ENCODE results near the gene RAB34.
"Not testable (repeated sequence)": the region's sequence is repeated elsewhere in the genome, so short reads cannot be mapped to it uniquely, and the experiment has no call there.

The RAB34 gene

GRCh38 chr17:28745786-28746411, 28.2 kb upstream of the RAB34 start:
- no peak for DNase-seq

DNA sequence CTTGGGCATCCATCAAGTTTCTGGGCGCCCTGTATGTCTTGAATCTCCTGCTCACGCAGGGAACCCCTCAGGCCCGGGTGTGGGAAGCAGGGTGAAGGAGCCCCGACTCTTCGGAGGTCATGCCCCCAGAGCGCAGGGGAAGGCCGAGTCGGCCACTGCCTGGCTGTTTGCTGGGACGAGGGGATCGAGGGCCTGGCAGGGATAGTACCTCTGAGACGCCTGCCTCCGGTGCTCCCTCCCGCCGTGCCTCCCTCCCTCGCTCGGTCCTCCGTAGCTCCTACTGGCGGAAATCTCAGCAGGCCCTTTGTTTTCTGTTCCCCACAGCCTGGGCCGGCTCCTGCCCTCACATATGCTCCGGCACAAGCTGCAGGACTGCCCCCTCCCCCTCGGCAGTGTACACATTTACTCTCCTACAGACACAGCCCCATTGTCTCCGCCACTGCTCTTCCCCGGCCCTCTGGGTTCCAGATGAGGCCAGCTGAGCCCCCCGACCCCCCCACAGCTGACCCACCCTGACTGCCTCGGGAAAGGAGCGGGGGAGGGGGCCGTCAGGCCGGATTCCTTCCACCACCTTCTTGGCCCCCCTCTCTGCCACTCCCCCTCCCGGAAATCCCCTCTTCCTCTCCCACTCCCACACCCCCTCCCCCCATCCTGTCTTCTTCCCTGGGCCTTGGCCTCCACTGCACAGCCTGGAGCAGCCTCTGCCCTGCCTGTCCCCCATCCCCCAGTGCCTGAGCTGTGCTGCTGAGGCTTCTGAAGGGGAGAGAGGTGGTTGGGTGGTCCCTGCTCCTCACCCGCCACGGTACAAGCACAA, 27.5 kb upstream of the RAB34 start:
- no peak for DNase-seq

- no peak for DNase-seq
These were observed 26.7 kb upstream of the RAB34 start for GRCh38 chr17:28744104-28744971.

- DNase-seq: peak; percentile 39
These were observed 25.8 kb upstream of the RAB34 start, which contains the start of gene TRAF4 for GRCh38 chr17:28743243-28744103. Gene TRAF4 (plus strand): TSS chr17:28744011. CDS start chr17:28744113, 102 bp downstream.

- no peak for DNase-seq
These were observed 24.0 kb upstream of the RAB34 start for GRCh38 chr17:28741358-28742349.

DNA sequence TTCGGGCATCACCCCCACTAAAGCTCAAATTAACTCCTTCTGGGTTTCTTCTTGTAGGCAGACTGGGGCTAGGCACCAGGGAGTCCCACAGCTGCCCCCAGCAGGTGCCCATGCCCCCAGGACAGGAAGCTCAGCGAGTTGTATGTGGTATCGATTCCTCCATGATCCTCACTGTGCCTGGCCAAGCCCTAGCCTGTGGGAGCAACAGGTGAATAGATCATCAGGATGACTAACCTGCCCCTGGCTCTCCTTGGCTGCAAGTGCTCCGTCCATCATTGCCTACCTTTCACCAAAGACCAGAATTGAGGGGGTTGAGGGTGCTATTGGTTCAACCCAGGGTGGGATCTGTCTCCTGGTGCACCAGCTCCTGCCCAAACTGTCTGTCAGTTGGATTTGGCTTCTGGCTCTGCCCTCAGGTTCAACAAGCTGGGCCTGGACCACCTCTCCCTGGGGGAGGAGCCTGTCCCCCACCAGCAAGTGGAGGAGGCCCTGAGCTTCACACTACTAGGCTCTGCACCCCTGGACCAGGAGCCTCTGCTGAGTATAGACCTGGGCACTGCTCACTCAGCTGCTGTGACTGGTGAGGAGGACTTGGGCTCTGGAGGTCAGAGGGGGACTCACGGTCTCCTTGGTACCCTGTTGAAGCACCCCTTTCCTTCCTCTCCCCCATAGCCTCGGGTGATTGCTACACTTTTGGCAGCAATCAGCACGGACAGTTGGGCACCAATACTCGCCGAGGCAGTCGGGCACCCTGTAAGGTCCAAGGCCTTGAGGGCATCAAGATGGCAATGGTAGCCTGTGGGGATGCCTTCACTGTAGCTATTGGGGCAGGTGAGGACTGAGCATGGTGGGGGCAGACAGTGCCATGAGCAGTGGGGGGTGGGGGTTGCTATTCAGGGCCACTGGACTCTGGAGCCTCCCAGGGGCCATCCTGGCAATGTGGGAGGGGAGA, 23.0 kb upstream of the RAB34 start:
- no peak for DNase-seq

GRCh38 chr17:28738680-28739384, 21.2 kb upstream of the RAB34 start:
- DNase-seq: no peak

DNA sequence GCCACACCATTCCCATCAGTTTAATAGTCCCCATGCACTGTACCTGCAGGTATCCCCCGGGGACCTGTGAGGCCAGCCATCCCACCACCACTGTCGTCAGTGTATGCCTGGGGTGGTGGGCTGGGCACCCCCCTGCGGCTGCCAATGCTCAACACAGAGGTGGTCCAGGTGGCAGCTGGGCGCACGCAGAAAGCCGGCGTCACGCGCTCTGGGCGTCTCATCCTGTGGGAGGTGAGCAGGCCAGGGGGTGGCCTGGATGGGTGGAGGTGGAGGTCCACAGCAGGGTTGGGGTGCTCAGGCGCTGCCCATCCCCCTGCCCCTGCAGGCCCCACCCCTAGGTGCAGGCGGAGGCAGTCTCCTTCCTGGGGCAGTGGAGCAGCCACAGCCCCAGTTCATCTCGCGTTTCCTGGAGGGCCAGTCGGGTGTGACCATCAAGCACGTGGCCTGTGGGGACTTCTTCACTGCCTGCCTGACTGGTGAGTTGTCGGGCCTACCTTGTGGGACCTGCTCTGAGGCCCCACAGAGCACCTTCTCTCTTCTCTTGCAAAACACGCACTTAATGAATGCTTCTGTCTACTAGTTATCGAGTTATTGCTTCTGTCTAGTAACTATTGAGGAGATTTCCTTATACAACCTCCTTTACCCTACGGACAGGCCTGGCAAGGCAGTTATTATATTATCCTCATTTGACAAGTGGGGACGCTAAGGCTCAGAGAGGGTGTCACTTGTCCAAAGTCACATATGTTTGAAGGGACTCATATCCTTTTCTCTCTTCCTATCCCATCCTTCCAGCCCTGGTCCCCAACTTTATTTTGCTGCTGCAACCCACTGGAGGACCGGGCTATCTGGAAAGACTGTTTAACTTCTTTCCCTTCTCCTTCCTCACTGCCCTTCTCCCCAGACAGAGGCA, 20.4 kb upstream of the RAB34 start:
- DNase-seq: no peak

DNA sequence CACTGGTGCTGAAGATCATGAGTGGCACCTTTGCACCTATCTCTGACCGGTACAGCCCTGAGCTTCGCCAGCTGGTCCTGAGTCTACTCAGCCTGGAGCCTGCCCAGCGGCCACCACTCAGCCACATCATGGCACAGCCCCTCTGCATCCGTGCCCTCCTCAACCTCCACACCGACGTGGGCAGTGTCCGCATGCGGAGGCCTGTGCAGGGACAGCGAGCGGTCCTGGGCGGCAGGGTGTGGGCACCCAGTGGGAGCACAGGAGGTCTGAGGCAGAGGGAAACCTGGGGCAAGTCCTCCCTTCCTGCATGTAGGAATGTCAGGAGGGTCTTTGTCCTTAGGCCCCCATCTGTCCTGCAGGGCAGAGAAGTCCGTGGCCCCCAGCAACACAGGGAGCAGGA, 19.6 kb upstream of the RAB34 start:
- DNase-seq: no peak

DNA sequence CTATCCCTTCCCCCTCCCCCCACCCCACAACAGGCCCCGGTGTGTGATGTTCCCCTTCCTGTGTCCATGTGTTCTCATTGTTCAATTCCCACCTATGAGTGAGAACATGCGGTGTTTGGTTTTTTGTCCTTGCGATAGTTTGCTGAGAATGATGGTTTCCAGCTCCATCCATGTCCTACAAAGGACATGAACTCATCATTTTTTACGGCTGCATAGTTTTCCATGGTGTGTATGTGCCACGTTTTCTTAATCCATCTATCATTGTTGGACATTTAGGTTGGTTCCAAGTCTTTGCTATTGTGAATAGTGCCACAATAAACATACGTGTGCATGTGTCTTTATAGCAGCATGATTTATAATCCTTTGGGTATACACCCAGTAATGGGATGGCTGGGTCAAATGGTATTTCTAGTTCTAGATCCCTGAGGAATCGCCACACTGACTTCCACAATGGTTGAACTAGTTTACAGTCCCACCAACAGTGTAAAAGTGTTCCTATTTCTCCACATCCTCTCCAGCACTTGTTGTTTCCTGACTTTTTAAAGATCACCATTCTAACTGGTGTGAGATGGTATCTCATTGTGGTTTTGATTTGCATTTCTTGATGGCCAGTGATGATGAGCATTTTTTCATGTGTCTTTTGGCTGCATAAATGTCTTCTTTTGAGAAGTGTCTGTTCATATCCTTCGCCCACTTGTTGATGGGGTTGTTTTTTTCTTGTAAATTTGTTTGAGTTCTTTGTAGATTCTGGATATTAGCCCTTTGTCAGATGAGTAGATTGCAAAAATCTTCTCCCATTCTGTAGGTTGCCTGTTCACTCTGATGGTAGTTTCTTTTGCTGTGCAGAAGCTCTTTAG, 18.5 kb upstream of the RAB34 start:
- not testable (repeated sequence) for DNase-seq

DNA sequence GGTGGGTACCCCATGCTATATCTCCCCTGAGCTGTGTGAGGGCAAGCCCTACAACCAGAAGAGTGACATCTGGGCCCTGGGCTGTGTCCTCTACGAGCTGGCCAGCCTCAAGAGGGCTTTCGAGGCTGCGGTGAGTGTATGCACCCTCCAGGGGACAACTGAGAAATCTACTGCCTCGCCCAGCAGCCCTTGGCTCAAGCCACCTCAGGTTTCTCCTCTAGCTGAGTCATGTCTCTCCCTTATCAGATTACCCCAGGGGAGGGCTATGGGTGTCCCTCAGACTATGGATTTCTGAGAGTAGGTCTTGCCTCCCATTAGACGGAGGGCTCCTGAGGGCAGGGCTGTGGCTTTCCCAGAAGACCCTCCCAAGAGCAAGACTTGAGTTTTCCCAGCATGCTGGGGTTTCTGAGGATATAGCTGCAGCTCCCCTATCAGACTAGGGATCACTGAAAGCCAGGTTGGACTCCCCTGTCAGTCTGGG, 17.6 kb upstream of the RAB34 start:
- no peak for DNase-seq

GRCh38 chr17:28734712-28735241, 17.1 kb upstream of the RAB34 start:
- no peak for DNase-seq

DNA sequence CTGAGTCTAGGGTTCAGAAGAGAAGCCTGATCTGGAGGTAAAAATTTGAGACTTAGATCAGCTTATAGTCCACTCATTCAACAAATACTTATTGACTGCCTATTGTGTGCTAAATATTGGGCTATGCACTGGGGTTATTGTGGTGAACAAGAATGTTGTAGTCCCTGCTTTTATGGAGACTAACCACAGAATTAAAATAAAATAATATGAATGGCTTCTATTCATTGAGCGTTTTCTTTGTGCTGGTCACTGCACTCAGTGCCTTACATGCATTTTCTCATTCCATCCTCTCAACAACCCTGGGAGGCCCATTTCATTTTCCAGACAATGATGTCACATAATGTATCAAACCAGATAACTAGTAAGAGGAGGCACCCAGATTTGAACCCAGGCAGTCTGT, 15.7 kb upstream of the RAB34 start:
- no peak for DNase-seq

DNA sequence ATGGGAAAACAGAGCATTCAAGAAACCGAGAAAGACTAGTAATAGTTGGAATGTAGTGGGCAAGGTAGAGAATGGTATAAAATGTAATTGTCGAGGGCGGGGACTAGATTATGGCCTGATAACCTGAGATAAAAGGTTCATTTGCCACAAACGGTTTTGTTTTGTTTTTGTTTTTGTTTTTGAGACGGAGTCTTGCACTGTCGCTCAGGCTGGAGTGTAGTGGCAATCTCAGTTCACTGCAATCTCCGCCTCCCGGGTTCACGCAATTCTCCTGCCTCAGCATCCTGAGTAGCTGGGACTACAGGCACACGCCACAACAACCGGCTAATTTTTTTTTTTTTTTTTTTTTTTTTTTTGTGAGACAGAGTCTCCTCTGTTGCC, 12.3 kb upstream of the RAB34 start:
- DNase-seq: no peak

- peak; percentile 79 for DNase-seq
These were observed 10.9 kb upstream of the RAB34 start, which contains the start of gene NEK8 for GRCh38 chr17:28728364-28729200. Gene NEK8 (plus strand): TSS chr17:28728788. CDS start chr17:28728814, 26 bp downstream.
